Measurements from ENCODE around the gene ZNF441.

GRCh38 chr19:11769995-11770394, 3.2 kb downstream of the ZNF441 start:
- no peak for TF ChIP-seq POLR2A (IDR thresholded peaks at IDR 0.05)
- TF ChIP-seq CTCF (IDR thresholded peaks at IDR 0.05): no peak
- TF ChIP-seq POLR2AphosphoS5 (IDR thresholded peaks at IDR 0.05): no peak
